HCT116 (cell line): ENCODE results near the gene CSNK1D.

Experiments used
- CTCF ChIP-seq, 3 experiments: fragments of 200-600 bp in 1 of 3; sonication (generic) in 1 of 3; IDR thresholded peaks in 2 of 3; conservative IDR thresholded peaks in 1 of 3; 2 replicates each; pipeline ENCODE4 v1.5.1; 2012 to 2017; ENCODE audit warnings: low read depth in 2 of 3, low read length in 2 of 3, antibody characterized with exemption in 1 of 3, borderline replicate concordance in 1 of 3, control low read depth in 1 of 3, mild to moderate bottlenecking in 1 of 3, mixed read lengths in 1 of 3, mixed run types in 1 of 3, moderate library complexity in 1 of 3; ENCODE audit not compliant: insufficient read depth in 1 of 3
- EGR1 ChIP-seq: IDR thresholded peaks from 2 replicates; pipeline ENCODE4 v1.6.1; 2012; ENCODE audit warnings: low read depth
- EZH2 ChIP-seq: fragments of 200-600 bp; sonication (generic); IDR thresholded peaks from 2 replicates; pipeline ENCODE4 v1.6.1; 2017; ENCODE audit warnings: antibody characterized with exemption, mixed run types
- EZH2phosphoT487 ChIP-seq: fragments of 200-600 bp; IDR thresholded peaks from 2 replicates; pipeline ENCODE4 v1.6.1; 2018; ENCODE audit warnings: antibody characterized with exemption, borderline replicate concordance
- MAX ChIP-seq: IDR thresholded peaks from 2 replicates; pipeline ENCODE4 v1.6.1; 2012
- POLR2AphosphoS5 ChIP-seq: IDR thresholded peaks from 2 replicates; pipeline ENCODE4 v1.6.1; 2011; ENCODE audit warnings: mild to moderate bottlenecking, low read depth, low read length, moderate library complexity
- REST ChIP-seq: IDR thresholded peaks from 2 replicates; pipeline ENCODE4 v1.6.1; 2012; ENCODE audit warnings: low read depth
- SIN3A ChIP-seq: IDR thresholded peaks from 2 replicates; pipeline ENCODE4 v1.6.1; 2012; ENCODE audit warnings: low read depth
- TCF7L2 ChIP-seq: IDR thresholded peaks from 2 replicates; pipeline ENCODE4 v1.7.0; 2011; ENCODE audit warnings: borderline replicate concordance, inconsistent platforms; ENCODE audit not compliant: insufficient read depth, insufficient read length; ENCODE audit errors: extremely low read depth
- YY1 ChIP-seq: IDR thresholded peaks from 2 replicates; pipeline ENCODE4 v1.6.1; 2011; ENCODE audit warnings: low read length, low read depth, moderate library complexity, mild to moderate bottlenecking; ENCODE audit not compliant: insufficient replicate concordance; ENCODE audit errors: extremely low read depth

DNA sequence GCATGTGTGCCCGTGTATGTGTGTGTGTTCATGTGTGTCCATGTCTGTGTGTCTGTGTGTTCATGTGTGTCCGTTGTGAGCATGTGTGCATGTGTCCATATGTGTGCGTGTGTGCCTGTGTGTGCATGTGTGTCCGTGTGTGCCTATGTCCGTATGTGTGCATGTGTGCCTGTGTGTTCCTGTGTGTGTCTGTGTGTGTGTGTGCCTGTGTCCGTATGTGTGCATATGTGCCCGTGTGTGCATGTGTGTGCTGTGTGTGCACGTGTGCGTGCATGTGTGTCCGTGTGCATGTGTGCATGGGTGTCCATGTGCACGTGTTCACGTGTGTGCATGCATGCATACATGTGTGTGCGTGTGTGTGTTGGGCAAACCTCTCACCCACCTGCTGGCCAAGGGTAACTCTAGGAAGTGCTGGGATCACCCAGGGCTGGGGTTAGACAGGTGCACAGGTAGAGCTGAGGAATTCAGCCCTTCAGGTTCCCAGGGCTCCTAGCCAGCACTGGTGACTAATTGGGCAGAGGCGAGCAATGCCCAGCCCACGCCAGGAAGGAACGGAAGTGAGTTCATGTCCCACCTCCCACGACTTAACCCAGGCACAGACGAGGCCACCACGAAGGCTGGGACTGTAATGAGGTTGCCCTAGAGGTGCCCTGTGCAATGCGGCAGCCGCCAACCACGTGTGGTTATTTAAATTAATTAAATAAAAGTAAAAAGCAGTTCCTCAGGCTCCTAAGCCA is 8.2 kb upstream of the CSNK1D start:
- TF ChIP-seq CTCF (IDR thresholded peaks at IDR 0.05 in 2 of 3, conservative IDR thresholded peaks at IDR 0.05 in 1 of 3; ENCODE audit: borderline replicate concordance in 1 of 3, insufficient read depth in 1 of 3, low read depth in 2 of 3, low read length in 2 of 3) (no peak), TCF7L2 (no peak), EZH2 (no peak), EGR1 (peak; percentile 96), REST (no peak), YY1 (no peak), SIN3A (no peak), MAX (peak; percentile 94), POLR2AphosphoS5 (peak; percentile 79), EZH2phosphoT487 (no peak)
